ENCODE results near the gene TEX29.

The TEX29 gene

GRCh38 chr13:111344471-111345191, 24.2 kb downstream of the TEX29 start:
- no peak for DNase-seq

- no peak for DNase-seq
These were observed 25.2 kb downstream of the TEX29 start for GRCh38 chr13:111345682-111346081.

GRCh38 chr13:111346101-111346680, 25.7 kb downstream of the TEX29 start:
- no peak for DNase-seq

GRCh38 chr13:111347438-111347837, 27.0 kb downstream of the TEX29 start:
- DNase-seq = no peak

DNA sequence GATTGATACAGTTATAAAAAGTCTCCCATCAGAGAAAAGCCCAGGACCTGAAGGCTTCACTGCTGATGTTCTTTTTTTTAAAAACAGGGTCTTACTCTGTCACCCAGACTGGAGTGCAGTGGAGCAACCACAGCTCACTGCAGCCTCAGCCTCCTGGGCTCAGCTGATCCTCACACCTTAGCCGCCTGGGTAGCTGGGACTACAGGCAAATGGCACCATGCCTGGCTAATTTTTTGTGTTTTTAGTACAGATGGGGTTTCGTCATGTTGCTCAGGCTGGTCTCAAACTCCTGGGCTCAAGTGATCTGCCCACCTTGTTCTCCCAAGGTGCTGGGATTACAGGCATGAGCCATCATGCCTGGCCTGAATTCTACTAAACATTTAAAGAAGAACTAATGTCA, 33.1 kb downstream of the TEX29 start:
- no peak for DNase-seq

DNA sequence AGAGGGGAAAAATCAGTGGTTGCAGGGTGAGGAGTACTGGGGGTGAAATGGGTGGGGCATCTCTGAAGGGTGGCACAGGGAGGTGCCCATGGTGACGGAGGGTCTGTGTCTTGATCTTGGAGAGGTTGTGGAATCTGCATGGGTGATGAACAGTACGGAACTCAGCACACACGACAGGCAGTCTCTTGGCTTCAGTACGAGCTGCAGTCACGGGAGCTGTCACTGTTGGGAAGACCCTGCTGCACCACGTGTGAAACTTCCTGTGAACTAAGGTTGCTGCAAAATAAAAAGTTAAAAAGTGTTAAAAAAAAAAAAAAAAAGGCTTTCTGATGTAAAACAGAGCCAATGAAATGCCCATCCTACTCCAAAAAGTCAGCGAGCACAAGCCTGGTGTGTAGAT, 34.3 kb downstream of the TEX29 start:
- DNase-seq = no peak

- no peak for DNase-seq
These were observed 36.4 kb downstream of the TEX29 start for GRCh38 chr13:111356795-111357194.

DNA sequence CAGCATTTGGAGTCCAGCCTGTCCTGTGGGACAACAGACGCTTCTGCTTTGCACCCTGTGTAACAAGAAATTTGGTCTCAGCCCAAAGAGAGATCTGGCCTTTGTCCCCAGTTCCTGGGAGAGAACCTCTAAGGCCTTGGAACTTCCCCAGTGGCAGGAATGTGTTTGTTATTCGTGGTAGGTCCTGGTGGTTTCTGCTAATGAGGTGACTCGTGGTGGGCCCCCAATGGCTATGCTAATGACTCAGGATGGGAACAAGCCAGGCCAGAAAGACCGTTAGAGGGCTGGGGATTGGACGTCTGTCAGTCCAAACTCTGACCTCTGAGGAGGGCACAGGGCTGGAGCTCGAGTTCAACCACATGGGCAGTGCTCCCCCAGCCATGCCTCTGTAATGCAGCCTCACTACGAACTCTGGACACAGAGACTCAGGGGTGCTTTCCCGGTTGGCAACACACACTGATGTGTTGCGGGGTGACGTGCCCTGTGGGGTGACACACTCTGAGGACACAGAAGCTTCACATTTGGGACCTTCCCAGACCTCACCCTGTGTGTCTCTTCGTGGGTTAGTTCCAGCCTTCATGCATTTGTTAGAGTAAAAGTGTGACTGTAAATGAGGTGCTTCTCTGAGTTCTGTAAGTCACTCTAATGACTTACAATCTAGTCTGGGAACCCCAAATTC, 38.9 kb downstream of the TEX29 start:
- no peak for DNase-seq

DNA sequence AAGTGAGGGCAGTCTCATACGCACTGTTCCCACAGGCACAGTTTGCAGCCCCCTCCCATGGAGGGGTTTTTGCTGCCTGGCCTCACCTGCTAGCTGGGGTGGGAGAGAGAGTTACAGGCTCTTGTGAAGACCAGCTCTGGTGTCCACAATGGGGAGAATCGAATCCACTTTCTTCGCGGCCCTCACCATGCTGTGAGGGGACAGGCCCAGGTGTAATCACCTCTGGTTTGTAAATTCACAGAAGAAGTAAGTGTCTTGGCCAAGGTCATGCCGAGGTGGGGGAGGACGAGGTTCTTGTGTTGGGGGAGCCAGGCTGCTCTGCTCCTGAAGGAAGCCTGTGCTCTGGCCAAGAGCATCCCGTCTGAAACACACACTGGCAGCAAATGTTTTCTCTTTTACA, 39.5 kb downstream of the TEX29 start:
- no peak for DNase-seq

DNA sequence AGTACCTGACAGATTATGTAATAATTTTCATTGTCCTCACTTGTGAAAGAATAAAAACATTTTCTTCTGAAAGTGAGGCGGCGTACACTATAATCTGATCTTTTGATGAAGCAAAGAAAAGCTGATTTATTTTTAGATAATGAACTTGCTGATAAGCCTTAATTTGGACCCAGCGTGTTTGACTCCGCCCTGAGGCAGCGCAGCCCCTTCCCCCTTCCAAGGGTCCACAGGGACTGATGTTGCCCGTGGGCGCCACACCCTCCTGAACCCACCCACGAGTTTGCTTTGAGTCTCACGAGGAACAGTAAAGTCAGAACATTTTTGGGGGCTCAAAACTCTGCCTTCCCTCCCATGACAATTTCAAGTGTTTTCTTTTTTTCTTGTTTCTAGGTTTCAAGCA, 40.0 kb downstream of the TEX29 start:
- DNase-seq = no peak

DNA sequence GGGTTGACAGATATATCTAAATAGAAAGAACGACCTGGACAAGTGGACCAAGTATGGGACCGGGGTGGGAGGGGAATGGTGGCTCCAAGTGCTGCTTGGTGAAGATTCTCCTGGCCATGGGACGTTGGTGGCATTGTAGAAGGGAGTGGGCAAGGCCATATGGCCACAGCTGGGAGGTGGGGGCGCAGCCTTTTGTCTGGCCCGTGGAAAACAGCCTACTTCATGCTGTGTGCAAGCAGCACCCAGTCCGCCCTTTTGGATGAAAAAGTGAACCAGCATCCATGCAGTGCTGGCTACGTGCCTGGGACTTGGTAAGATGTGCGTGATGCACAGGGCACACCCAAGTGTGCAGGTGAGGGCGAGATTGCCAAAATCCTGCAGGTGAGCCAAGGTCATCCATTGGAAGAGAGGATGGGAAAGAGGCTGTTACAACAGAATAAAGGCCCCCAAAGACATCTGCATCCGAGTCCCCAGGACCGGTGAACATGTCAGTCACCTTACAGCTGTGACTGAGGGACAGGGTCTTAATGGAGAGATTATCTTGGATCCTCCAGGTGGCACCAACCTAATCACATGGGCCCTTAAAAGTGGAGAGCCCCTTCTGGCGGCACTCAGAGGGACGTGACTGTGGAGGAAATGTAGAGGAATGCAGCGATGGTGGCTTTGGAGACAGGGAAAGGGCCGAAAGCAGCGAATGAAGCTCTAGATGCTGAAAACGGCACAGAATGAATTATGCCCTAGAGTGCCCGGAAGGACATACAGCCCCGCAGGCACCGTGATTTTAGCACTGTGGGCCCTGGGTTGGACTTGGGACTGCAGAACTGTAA, 40.8 kb downstream of the TEX29 start:
- DNase-seq = no peak

DNA sequence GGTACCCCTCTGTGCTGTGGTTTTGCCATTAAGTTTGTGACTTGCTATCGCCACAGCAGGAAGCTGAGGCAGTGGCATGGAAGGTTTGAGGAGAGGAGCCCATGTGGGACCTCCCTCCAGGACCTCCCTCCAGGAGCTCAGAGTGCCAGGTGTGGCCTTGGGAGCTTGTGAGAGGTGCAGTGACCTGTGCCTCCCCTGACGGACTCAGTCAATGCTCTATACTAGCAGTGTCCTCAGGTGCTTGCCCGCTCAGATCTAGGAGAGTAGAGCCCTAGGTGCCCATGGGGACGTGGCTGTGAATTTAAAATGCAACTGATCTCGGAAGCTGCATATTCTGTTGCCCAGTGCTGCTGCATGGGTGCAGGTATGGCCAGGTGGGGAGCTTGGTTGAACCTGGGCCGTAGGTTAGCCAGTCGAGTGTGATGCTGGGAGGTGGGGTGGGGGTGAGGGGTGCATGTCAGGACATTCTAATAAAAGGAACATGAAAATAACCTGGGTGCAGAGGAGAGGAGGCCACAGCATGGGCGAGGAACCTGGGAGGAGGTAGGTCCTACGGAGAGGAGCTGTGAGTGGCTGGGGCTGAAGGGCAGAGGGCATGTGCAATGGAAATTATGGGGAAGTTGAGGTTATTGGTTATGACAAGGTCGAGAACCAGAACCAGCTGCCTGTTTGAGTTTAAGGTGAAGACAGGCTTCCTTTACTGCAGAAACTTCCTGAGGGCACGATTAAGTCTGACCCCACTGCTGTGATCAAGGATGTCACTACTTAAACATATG, 41.6 kb downstream of the TEX29 start:
- no peak for DNase-seq

DNA sequence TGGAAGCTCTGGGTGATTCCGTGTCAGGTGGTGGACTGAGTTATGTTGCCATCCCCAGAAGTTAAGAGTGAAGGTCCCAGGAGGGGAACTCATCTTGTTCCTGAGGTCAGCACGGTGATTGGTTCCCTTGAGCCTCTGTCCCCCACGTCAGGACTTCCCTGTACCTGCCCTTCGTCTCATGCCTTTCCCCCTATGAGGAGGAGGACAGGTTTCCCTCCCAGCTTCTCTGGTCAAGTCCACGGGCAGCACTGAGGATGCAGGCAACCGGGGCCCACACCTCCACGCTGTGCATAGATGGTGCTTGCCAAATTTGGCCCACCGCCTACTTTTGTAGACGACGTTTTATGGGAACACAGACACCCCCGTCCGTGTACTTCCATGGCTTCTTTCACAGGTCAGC, 42.7 kb downstream of the TEX29 start:
- DNase-seq = no peak

DNA sequence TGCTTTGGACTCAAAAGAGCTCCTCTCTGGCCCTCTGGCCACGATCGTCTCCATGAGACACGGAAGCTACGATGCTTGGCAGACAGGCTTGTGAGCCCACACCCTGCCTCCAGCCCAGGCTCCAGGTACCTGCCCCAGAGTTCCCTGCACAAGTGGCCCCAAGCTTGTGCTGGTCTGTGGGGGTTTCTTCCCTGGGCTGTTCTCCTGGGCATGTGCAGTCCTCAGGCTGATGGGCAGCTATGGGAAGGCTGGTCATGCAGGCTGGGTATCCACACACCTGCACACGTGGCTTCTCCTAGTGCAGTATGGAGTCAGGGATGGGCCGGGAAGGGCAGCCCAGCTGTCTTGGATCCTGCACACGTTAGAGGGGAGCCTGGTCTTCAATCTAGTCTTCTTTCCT, 43.1 kb downstream of the TEX29 start:
- DNase-seq = no peak

DNA sequence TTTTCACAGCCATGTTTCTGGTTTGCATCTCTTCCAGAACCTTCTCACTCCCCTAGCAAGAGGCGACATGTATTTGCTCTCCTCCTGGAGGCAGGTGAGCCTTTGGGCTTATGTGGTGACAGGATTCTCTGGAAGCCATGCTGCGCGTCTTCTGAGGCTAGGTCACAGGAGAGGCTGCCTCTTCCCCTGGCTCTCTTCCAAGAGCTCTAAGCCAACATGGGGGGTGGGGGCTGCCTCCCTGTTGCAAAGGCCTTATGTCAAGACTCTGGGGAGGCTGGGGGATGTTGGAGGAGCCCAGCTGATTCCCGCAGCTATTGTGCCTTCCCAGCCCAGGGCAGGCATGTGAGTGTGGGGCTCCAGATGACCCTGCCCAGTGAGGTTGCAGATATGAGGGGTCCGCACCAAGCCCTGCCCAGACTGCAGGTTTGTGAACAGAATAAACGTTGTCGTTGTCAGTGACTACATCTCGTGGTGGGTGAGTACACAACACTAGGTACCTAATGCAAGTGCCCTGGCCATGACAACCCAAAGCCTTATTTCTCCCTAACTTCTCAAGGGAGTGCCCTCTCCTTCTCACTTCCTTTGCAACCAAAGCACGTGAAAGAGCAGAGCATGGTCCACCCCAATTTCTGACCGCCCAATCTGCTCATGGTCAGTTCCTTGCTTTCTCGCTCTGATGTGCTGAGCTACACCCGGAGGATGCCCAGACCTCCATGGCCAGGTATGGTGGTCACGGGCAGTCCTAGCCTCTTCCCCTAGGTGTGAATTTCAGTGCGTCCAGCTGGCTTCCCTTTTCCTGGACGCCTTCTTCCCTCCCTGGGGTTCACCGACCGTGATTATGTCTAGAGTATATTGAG, 44.9 kb downstream of the TEX29 start:
- no peak for DNase-seq

DNA sequence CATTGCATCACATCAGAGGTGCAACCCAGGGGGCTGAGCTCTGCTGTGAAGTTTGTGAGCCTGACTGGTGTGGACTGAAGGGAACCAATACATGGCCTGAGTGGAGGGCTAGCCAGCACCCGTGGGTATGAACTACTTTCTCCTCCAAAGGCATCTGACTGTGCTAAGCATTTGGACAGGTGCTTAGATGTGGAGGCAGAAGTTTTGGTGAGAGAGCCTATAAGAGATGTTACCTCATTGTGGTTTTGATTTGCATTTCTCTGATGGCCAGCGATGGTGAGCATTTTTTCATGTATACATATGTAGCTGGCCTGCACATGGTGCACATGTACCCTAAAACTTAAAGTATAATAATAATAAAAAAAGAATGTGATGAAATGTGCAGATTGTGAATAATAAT, 46.9 kb downstream of the TEX29 start:
- no peak for DNase-seq

GRCh38 chr13:111368091-111368490, 47.6 kb downstream of the TEX29 start:
- no peak for DNase-seq

DNA sequence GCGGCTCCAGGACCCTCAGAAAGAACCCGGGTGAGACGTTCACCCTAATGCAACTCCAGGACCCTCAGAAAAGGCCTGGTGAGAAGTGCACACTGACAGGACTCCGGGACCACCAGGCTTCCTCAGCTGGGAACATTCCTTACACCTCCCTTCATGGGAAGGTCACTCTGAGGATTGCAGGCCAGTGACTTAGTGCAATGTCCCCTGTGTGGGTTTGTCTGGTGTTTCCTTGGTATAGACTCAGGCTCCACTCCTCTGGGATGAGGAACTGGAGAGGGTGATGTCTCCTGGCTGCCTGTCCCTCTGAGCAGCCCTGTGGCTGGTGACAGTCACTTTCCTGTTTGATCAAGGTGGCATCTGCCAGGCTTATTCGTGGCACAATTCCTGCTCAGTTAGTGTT, 49.7 kb downstream of the TEX29 start:
- no peak for DNase-seq

GRCh38 chr13:111370570-111371535, 50.4 kb downstream of the TEX29 start:
- DNase-seq = no peak

GRCh38 chr13:111371720-111372119, 51.3 kb downstream of the TEX29 start:
- no peak for DNase-seq

All from activated CD4-positive, alpha-beta T cell treated with anti-CD3 and anti-CD28 coated beads, Interleukin-2, amount 50 U/mL, for 48 hours (primary cell).